Stimulated activated CD4-positive, alpha-beta T cell treated with anti-CD3 and anti-CD28 coated beads, Interleukin-4, amount 100 ng/mL, for 24 hours (primary cell): Measurements from ENCODE around the gene ADSS1.

Source experiments
- DNase-seq: peaks from one replicate; pipeline ENCODE4 v3.0.0-alpha.2; 2020

The ADSS1 gene

GRCh38 chr14:104770851-104771272, 46.8 kb downstream of the ADSS1 start:
- DNase-seq: peak; percentile 29

- DNase-seq: no peak
These were observed 47.3 kb downstream of the ADSS1 start for GRCh38 chr14:104771374-104771773.

- DNase-seq: no peak
These were observed 48.1 kb downstream of the ADSS1 start for GRCh38 chr14:104771918-104772706.

GRCh38 chr14:104772707-104773504, 48.9 kb downstream of the ADSS1 start:
- DNase-seq: no peak

GRCh38 chr14:104773505-104774452, 49.8 kb downstream of the ADSS1 start:
- no peak for DNase-seq

GRCh38 chr14:104774453-104775072, 50.5 kb downstream of the ADSS1 start:
- DNase-seq: no peak

GRCh38 chr14:104775073-104775489, 51.1 kb downstream of the ADSS1 start:
- no peak for DNase-seq

- no peak for DNase-seq
These were observed 52.5 kb downstream of the ADSS1 start for GRCh38 chr14:104776481-104776880.

- no peak for DNase-seq
These were observed 53.2 kb downstream of the ADSS1 start for GRCh38 chr14:104776961-104777807.

GRCh38 chr14:104777808-104778249, 53.8 kb downstream of the ADSS1 start:
- DNase-seq: no peak

GRCh38 chr14:104778694-104779331, 54.8 kb downstream of the ADSS1 start:
- no peak for DNase-seq

GRCh38 chr14:104779776-104780512, 55.9 kb downstream of the ADSS1 start:
- no peak for DNase-seq

- DNase-seq: no peak
These were observed 56.5 kb downstream of the ADSS1 start for GRCh38 chr14:104780513-104781030.

GRCh38 chr14:104781271-104782077, 57.4 kb downstream of the ADSS1 start:
- no peak for DNase-seq

GRCh38 chr14:104782086-104782807, 58.2 kb downstream of the ADSS1 start:
- DNase-seq: no peak

- no peak for DNase-seq
These were observed 58.7 kb downstream of the ADSS1 start for GRCh38 chr14:104782808-104783139.

- DNase-seq: no peak
These were observed 59.6 kb downstream of the ADSS1 start for GRCh38 chr14:104783484-104784217.

GRCh38 chr14:104784218-104784568, 60.2 kb downstream of the ADSS1 start:
- no peak for DNase-seq
